LNCAP (cell line): ENCODE measurements around the gene RNF130.

Experiments used
- TF ChIP-seq, protein P1 (sequence below): fragments of 450-650 bp; IDR thresholded peaks from 2 replicates; pipeline ENCODE4 v1.5.1; 2017; ENCODE audit warnings: mild to moderate bottlenecking

Gene RNF130

GRCh38 chr5:180100621-180101450 is 29.3 kb upstream of the RNF130 start:
- TF ChIP-seq, protein P1, sequence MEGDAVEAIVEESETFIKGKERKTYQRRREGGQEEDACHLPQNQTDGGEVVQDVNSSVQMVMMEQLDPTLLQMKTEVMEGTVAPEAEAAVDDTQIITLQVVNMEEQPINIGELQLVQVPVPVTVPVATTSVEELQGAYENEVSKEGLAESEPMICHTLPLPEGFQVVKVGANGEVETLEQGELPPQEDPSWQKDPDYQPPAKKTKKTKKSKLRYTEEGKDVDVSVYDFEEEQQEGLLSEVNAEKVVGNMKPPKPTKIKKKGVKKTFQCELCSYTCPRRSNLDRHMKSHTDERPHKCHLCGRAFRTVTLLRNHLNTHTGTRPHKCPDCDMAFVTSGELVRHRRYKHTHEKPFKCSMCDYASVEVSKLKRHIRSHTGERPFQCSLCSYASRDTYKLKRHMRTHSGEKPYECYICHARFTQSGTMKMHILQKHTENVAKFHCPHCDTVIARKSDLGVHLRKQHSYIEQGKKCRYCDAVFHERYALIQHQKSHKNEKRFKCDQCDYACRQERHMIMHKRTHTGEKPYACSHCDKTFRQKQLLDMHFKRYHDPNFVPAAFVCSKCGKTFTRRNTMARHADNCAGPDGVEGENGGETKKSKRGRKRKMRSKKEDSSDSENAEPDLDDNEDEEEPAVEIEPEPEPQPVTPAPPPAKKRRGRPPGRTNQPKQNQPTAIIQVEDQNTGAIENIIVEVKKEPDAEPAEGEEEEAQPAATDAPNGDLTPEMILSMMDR = no peak

DNA sequence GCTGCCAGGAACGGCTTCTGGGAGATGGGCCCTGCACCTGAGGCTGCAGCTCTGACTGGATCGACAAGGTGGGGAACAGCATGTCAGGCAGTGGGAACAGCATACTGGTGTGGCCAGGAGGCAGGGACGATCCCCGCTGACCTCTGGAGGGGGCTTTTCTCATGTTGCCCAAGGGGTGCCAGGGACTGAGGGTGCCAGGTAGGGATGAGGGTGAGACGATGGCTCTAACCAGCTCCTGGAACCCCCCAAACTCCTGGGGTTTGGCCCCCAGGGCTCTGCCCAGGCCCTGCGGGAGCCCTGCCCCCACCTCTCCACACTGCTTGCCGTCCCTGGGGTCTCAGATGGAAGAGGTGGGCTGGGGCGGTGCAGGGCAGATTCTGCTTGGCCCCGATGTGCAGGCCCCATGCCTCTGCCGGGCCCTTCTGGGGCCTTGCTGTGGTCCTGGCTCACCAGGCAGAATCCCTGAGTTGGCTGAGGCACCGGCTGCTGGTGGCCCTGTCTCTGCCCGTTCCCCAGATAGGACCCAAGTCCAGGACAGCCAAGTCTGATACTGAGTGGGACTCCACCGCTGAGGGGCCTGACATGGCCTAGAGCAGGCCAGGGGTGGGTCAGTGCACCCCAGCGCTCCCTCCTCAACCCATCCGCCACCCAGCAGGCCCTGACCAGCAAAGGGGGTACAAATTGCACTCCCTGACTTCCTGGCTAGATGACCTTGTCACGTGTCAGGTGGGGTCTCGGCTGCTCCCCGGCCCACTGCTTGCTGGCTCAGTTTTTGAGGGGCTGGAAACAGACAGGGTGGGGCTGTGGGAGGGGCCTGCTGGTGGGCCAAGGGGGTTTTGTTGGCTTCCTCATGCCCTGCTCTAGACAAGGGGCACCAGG is 28.4 kb upstream of the RNF130 start:
- TF ChIP-seq, protein P1 = no peak

GRCh38 chr5:180098991-180099732 is 27.6 kb upstream of the RNF130 start:
- TF ChIP-seq, protein P1 = no peak

- TF ChIP-seq, protein P1 = no peak
Observed at GRCh38 chr5:180098526-180098925, 27.0 kb upstream of the RNF130 start.

- TF ChIP-seq, protein P1 = no peak
Observed at GRCh38 chr5:180097926-180098325, 26.4 kb upstream of the RNF130 start.

- TF ChIP-seq, protein P1 = no peak
Observed at GRCh38 chr5:180097163-180097894, 25.8 kb upstream of the RNF130 start.
